GM23338 (cell line): ENCODE data around the gene CD83. TPM values are rescaled to one million over a fixed set of nuclear protein-coding genes. Genes with fewer than 3 reads are reported as not detected.

Source experiments
- ATAC-seq: fragments of 200-7000 bp; cut with Tn5 transposase; 3 replicates; pipeline ENCODE4 v1.9.1; 2020
- DNase-seq: peaks from one replicate; pipeline ENCODE4 v3.0.0-alpha.2; 2015; ENCODE audit warnings: low spot score
- H2AFZ ChIP-seq: fragments of 200-600 bp; sonication (generic); 2 replicates; pipeline ENCODE4 v1.8.0; 2016; ENCODE audit warnings: antibody characterized with exemption, mild to moderate bottlenecking, moderate library complexity
- H3F3A ChIP-seq: fragments of 200-600 bp; sonication (generic); replicated peaks from 2 replicates; pipeline ENCODE4 v1.8.0; 2017; ENCODE audit warnings: antibody characterized with exemption, mixed run types, low read depth
- H3K27ac ChIP-seq: fragments of 200-600 bp; sonication (generic); 2 replicates; pipeline ENCODE4 v1.6.1; 2016; ENCODE audit warnings: low read depth
- H3K27me3 ChIP-seq: fragments of 200-600 bp; sonication (generic); 2 replicates; pipeline ENCODE4 v1.8.0; 2016; ENCODE audit warnings: mild to moderate bottlenecking, mixed run types, moderate library complexity; ENCODE audit not compliant: insufficient read depth
- H3K36me3 ChIP-seq: fragments of 200-600 bp; sonication (generic); 2 replicates; pipeline ENCODE4 v1.8.0; 2016; ENCODE audit warnings: mild to moderate bottlenecking; ENCODE audit not compliant: insufficient read depth
- H3K4me1 ChIP-seq: fragments of 200-600 bp; sonication (generic); 2 replicates; pipeline ENCODE4 v1.8.0; 2016; ENCODE audit warnings: mild to moderate bottlenecking, moderate library complexity; ENCODE audit not compliant: insufficient read depth
- H3K4me2 ChIP-seq: fragments of 200-600 bp; sonication (generic); 2 replicates; pipeline ENCODE4 v1.7.1; 2017; ENCODE audit warnings: mixed run types
- H3K4me3 ChIP-seq: fragments of 200-600 bp; sonication (generic); 2 replicates; pipeline ENCODE4 v1.6.1; 2016; ENCODE audit warnings: mixed run types
- H3K79me2 ChIP-seq: fragments of 200-600 bp; sonication (generic); replicated peaks from 2 replicates; pipeline ENCODE4 v1.8.0; 2017; ENCODE audit warnings: mild to moderate bottlenecking; ENCODE audit not compliant: insufficient read depth
- H3K9me2 ChIP-seq: fragments of 200-600 bp; sonication (generic); 2 replicates; pipeline ENCODE4 v1.8.0; 2017; ENCODE audit not compliant: insufficient read depth
- H4K20me1 ChIP-seq: fragments of 200-600 bp; sonication (generic); replicated peaks from 2 replicates; pipeline ENCODE4 v1.8.0; 2017; ENCODE audit warnings: mild to moderate bottlenecking; ENCODE audit not compliant: insufficient read depth
- H3K27ac Mint-ChIP-seq: 2 replicates; pipeline ENCODE4 v1.8.0; 2020; ENCODE audit warnings: inconsistent platforms, mild to moderate bottlenecking, moderate library complexity, mixed read lengths
- H3K27me3 Mint-ChIP-seq: 3 replicates; pipeline ENCODE4 v1.8.0; 2022; ENCODE audit warnings: low read depth, mild to moderate bottlenecking, moderate library complexity, mixed read lengths, inconsistent platforms; ENCODE audit not compliant: insufficient read depth, poor library complexity
- H3K36me3 Mint-ChIP-seq: 3 replicates; pipeline ENCODE4 v1.8.0; 2021; ENCODE audit warnings: low read depth, mild to moderate bottlenecking, inconsistent platforms, moderate library complexity, mixed read lengths
- H3K4me1 Mint-ChIP-seq: 3 replicates; pipeline ENCODE4 v1.8.0; 2020; ENCODE audit warnings: mild to moderate bottlenecking, inconsistent platforms, mixed read lengths
- H3K4me3 Mint-ChIP-seq: 3 replicates; pipeline ENCODE4 v1.8.0; 2021; ENCODE audit warnings: moderate library complexity, mild to moderate bottlenecking, inconsistent platforms, mixed read lengths
- H3K9me3 Mint-ChIP-seq: 3 replicates; pipeline ENCODE4 v1.8.0; 2020; ENCODE audit warnings: moderate library complexity, mild to moderate bottlenecking, inconsistent platforms, mixed read lengths
- CREB1 ChIP-seq: fragments of 250-450 bp; sonication (Bioruptor Pico); IDR thresholded peaks from 2 replicates; pipeline ENCODE4 v1.5.0; 2020; ENCODE audit warnings: low read depth, mild to moderate bottlenecking, moderate library complexity
- CTCF ChIP-seq, 2 experiments: fragments of 200-600 bp in 1 of 2; sonication (generic) in 1 of 2; conservative IDR thresholded peaks; 2 replicates each; pipeline versions ENCODE4 v1.5.1 to v1.6.1; 2016 to 2017; ENCODE audit warnings: antibody characterized with exemption in 2 of 2, low read depth in 2 of 2, mild to moderate bottlenecking in 2 of 2, moderate library complexity in 1 of 2
- EZH2phosphoT487 ChIP-seq: fragments of 200-600 bp; sonication (generic); IDR thresholded peaks from one replicate; pipeline ENCODE4 v1.8.1; 2018; ENCODE audit warnings: antibody characterized with exemption; ENCODE audit not compliant: unreplicated experiment
- JUNB ChIP-seq: IDR thresholded peaks from one replicate; pipeline ENCODE4 v1.6.1; 2016; ENCODE audit warnings: antibody characterized with exemption; ENCODE audit not compliant: unreplicated experiment
- NANOG ChIP-seq: IDR thresholded peaks from 2 replicates; pipeline ENCODE4 v1.6.1; 2016; ENCODE audit warnings: antibody characterized with exemption, borderline replicate concordance
- POLR2AphosphoS5 ChIP-seq: IDR thresholded peaks from 2 replicates; pipeline ENCODE4 v1.6.1; 2016; ENCODE audit warnings: antibody characterized with exemption, low read depth
- REST ChIP-seq: IDR thresholded peaks from one replicate; pipeline ENCODE4 v1.6.1; 2018; ENCODE audit warnings: antibody characterized with exemption; ENCODE audit not compliant: unreplicated experiment
- ZNF331 ChIP-seq: fragments of 250-450 bp; sonication (Bioruptor Pico); IDR thresholded peaks from 2 replicates; pipeline ENCODE4 v1.5.0; 2020; ENCODE audit warnings: low read depth, mild to moderate bottlenecking, moderate library complexity
- ZNF462 ChIP-seq: fragments of 250-450 bp; sonication (Bioruptor Pico); IDR thresholded peaks from 2 replicates; pipeline ENCODE4 v1.5.0; 2020; ENCODE audit warnings: mild to moderate bottlenecking, moderate library complexity
- polyA plus RNA-seq: library from polyadenylated mRNA; unstranded; fragments of >200 nt; fragmentation: Nextera tagmentation; extraction: Ambion mirVana; gene quantifications from 2 replicates; pipeline ENCODE4 v1.2.1, GENCODE V29; 2016
- total RNA-seq: library from RNA; depleted of rRNA; stranded (reverse); fragments of >200 nt; shearing (Covaris generic); gene quantifications from 2 replicates; pipeline ENCODE4 v1.2.3, GENCODE V29; 2014

The CD83 gene
- total and polyA plus RNA-seq, 2 experiments from 2014 or later: 8.1 to 13.2 TPM

- TF ChIP-seq CTCF (conservative IDR thresholded peaks at IDR 0.05; ENCODE audit: low read depth in 2 of 2) (no peak), REST (no peak), NANOG (no peak), ZNF331 (CRISPR knock-in tag) (no peak)
Observed at GRCh38 chr6:14085176-14085787, 32.3 kb upstream of the CD83 start (continued).

GRCh38 chr6:14086701-14087100 is 30.9 kb upstream of the CD83 start:
- Histone ChIP-seq H3K4me2 (no peak overlapping the region), H3K27ac (no peak overlapping the region), H3F3A (no peaks in the 10 kb centered on the region), H3K4me1 (peaks cover 17% of the 10 kb centered on the region), H2AFZ (0 out of 2 replicates have a peak overlapping the region, but pooled peaks have one; percentile 43), H4K20me1 (0 out of 2 replicates have a peak, but pooled peaks cover 3% of the 10 kb centered on the region), H3K36me3 (no peaks in the 10 kb centered on the region; the same call in 1 of the 2 replicates), H3K27me3 (no peaks in the 10 kb centered on the region), H3K4me3 (no peak overlapping the region), H3K9me2 (peaks cover 6% of the 10 kb centered on the region; the same call in 1 of the 2 replicates), H3K79me2 (no peaks in the 10 kb centered on the region)
- H3K4me3 Mint-ChIP-seq: no peak overlapping the region
- peaks cover 4% of the 10 kb centered on the region for H3K27me3 Mint-ChIP-seq
- no peak overlapping the region for H3K27ac Mint-ChIP-seq
- DNase-seq (no peak), ATAC-seq (no peak)
- peaks cover 6% of the 10 kb centered on the region; the same call in 2 of the 3 replicates for H3K9me3 Mint-ChIP-seq
- no peaks in the 10 kb centered on the region for H3K36me3 Mint-ChIP-seq
- H3K4me1 Mint-ChIP-seq: peaks cover 26% of the 10 kb centered on the region
- TF ChIP-seq REST (no peak), NANOG (no peak), EZH2phosphoT487 (no peak), POLR2AphosphoS5 (no peak), ZNF462 (CRISPR knock-in tag) (no peak), ZNF331 (CRISPR knock-in tag) (no peak), JUNB (no peak), CREB1 (CRISPR knock-in tag) (no peak)
